HG03139 (cell line): ENCODE measurements around the gene ERMP1.
A peak's percentile ranks its signal among the peaks of the same experiment; 100 is the strongest.
"Not testable (repeated sequence)": the region's sequence is repeated elsewhere in the genome, so short reads cannot be mapped to it uniquely, and the experiment has no call there.

Source experiments
- ATAC-seq: cut with Tn5 transposase; IDR thresholded peaks from one replicate; pipeline ENCODE4 v1.9.1; 2021; ENCODE audit not compliant: unreplicated experiment

The ERMP1 gene

GRCh38 chr9:5784526-5785315, 48.2 kb downstream of the ERMP1 start:
- ATAC-seq = no peak

DNA sequence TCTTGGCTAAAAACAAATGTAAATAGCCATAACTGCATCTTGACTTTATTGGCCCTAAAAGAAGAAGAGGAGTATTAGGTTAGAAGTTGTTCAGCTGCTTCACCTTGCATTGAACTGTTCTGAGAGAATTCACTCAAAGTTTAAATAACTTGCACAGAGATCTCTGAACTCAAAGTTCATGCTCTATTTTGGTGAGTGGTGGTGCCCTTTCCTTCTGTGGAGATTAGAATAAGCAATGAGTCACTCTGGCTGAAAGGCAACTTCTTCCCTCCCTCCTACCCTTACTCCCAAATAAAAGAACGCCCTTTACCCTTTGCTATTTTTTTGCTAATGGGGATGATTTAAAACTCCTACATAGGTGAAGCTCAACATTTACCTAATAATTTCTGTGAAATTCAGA, 48.9 kb downstream of the ERMP1 start:
- ATAC-seq = no peak

DNA sequence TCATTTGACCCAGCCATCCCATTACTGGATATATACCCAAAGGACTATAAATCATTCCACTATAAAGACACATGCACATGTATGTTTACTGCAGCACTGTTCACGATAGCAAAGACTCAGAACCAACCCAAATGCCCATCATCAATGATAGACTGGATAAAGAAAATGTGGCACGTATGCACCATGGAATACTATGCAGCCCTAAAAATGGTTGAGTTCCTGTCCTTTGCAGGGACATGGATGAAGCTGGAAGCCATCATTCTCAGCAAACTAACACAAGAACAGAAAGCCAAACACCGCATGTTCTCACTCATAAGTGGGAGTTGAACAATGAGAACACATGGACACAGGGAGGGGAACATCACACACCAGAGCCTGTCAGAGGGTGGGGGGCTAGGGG, 49.5 kb downstream of the ERMP1 start:
- ATAC-seq = not testable (repeated sequence)

GRCh38 chr9:5779705-5780218, 53.2 kb downstream of the ERMP1 start:
- ATAC-seq = not testable (repeated sequence)

- no peak for ATAC-seq
Measured at GRCh38 chr9:5778805-5779204, 54.1 kb downstream of the ERMP1 start.

DNA sequence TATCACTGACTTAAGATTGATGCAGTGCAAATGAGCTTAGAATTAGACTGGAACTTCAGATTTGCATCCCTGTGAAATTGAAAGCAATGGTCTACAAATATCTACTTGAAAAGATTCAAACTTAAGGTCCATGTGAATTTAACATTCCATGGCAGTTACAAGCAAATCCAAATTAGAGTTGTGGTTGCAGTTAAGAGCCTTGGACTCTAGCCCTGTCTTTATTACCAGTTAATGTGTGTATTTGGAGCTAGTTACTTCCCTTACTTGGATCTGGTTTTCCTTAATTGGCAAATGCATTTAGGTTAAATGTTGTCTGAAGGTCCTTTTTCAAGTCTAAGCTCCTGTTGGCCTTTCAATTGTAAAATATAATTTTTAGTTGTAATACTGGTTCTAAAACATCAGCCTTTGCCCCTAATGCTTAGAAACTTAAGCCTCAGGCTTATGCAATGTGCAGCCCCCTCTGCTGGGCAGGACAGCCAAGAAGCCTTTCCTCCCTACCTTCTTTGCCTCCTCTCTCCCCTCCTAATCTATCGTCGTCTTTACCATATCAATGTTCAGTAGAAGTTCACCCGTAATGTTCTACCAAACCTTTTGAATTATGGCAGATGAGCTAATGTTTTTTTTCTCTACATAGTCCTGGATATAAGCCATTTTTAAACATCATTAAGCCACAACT, 59.5 kb downstream of the ERMP1 start:
- no peak for ATAC-seq

GRCh38 chr9:5767968-5768932, 64.7 kb downstream of the ERMP1 start:
- ATAC-seq = peak; percentile 51

DNA sequence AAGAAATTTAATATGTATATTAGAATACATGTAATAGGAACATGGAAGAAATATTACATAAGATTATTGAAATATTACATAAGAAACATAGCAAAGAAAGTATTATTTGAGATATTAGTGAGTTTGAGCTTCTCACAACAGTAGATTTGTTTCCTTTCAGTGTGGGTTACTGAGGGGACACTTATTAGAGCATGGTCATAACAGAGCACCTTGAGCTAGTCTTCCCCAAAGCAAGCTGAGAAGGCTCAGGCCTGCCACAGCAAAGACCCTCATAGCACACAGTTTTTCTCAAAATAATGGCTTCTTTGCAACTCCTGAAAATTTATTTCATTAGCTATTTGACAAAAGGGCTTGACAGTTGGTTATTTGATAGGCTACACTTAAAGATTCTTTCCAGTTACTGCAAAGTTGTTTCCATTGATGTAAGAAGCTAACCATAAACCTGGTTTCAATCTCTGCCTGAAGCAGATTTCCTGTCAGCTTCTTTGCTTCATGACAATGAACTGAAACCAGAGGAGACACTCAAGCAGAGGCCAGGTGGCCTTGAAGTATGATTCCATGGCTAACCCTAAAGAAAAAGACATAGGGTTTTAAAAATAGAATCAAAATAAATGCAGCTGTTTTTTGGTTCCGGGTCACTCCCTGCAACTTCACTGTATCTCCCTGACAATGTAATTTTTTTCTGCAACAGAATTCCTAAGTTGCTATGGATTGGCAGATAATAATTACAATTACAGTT, 68.6 kb downstream of the ERMP1 start:
- peak; percentile 74 for ATAC-seq

- no peak for ATAC-seq
Measured at GRCh38 chr9:5762421-5762820, 70.5 kb downstream of the ERMP1 start.

DNA sequence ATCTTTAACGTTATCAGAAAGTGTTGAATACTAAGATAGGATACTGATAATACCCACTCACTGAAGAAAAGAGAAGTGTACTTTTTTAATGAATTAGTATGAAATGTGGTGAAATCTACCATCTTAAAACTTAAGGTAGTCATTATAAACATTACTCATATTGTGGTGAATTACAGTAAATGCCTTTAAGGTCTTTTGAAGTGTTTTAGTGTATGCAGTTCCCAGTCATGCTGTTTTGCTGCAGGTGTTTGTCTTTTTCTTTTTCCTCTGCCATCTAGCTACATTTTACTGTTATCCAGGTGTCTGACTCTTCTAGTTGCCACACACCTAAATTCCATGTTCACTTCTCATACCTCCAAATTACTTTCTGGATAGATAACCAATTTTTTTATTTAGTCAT, 72.6 kb downstream of the ERMP1 start:
- no peak for ATAC-seq

DNA sequence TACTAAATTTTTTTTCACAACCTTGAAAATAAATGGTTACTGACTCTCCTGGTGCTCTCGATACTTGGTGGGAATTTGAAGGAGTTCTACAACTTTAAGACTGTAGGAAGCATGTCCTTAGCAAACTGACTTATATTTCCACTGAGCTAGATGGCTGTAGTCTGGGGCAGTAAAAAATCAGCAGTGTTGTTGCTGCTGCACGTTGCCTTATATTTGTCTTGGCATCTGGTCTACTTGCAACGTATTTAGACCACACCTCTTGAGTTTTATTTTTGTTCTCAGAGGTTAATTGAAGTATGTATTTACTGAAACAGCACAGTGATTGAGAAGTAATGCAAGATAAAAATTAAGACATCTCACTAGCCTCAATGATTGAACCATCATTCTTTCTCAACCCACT, 76.3 kb downstream of the ERMP1 start:
- no peak for ATAC-seq

DNA sequence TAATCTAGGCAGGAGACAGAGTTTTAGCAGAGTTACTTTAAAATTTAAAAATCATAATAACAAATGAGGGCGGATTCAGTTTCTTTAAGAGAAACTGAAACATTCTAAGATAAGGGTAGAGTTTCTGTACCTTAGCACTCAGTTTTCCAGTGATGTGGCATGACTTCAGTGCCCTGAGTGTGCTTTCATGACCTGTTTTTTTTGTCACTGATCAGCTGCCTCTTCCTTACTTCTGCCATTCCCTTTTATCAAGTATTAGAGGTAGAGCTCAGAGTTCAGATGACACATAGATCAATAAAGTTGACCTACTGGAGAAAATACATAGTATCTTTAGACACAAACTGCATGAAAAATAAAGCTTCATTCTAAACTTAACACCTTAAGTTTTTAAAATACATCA, 82.3 kb downstream of the ERMP1 start:
- no peak for ATAC-seq

DNA sequence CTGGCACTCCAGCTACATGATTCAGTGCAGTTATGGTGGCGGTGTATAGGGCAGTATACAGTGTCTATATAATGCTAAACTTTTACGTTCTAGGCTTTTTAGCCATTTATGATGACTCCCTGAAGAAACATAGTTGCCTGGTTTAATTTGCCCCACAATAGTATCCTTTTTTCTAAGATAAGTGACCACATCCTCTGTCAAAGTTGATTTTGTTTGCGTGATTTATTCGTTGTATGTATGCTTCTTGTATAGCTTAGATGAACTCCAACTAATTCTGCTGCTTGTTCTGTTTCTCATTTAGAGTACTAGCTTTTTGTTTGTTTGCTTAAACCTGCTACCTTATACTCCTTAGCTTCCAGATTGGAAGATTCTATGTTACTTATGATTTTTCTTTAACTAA, 83.6 kb downstream of the ERMP1 start:
- ATAC-seq = no peak

GRCh38 chr9:5748438-5748837, 84.5 kb downstream of the ERMP1 start:
- ATAC-seq = no peak

DNA sequence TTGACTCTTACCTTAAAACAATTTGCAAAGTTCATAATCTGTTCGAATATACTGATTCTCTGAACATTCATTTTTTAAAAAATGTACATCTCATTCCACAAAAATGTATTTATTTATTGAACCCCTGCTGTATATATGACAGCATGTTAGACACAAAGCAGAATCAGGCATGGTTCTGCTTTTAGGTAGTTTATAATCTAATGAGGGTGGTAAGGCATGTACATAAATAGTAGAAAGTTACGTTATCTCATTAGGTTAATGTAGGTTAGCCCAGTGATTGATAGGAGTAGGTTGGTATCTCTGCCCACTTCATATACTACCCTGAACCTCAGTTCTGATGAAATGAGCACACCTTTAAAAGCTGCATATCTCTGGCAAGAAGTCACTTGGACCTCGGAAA, 89.8 kb downstream of the ERMP1 start:
- no peak for ATAC-seq

GRCh38 chr9:5736563-5737346, 96.2 kb downstream of the ERMP1 start:
- ATAC-seq = no peak

DNA sequence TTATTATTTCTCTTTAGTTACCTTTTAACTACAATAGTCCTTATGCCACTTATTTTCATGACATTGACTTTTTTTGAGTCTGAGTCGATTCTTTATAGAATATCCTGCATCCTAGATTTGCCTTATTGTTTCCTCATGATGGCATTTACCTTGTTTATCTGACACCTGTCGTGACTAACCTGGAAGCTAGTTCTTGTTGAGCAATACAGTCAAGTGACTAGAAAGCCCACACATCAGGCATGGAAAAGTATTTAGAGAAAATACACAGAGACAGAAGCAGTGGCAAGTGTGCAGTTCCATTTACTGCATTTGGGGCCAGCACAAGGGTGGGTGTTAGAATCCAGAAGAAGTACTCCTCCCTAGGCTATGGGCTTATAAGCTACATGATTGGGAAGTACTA, 97.8 kb downstream of the ERMP1 start:
- ATAC-seq = no peak
